Stimulated activated CD4-positive, alpha-beta T cell treated with anti-CD3 and anti-CD28 coated beads, TNF-alpha, amount 100 ng/mL, for 48 hours (primary cell): ENCODE measurements around the gene MYH11.
A peak's percentile ranks its signal among the peaks of the same experiment; 100 is the strongest.
"Not testable (repeated sequence)": the region's sequence is repeated elsewhere in the genome, so short reads cannot be mapped to it uniquely, and the experiment has no call there.

ENCODE experiments used
- DNase-seq, 3 donors: peaks; one replicate each; pipeline ENCODE4 v3.0.0-alpha.2; 2020; ENCODE audit warnings: low read depth in 3 of 3

Gene MYH11

DNA sequence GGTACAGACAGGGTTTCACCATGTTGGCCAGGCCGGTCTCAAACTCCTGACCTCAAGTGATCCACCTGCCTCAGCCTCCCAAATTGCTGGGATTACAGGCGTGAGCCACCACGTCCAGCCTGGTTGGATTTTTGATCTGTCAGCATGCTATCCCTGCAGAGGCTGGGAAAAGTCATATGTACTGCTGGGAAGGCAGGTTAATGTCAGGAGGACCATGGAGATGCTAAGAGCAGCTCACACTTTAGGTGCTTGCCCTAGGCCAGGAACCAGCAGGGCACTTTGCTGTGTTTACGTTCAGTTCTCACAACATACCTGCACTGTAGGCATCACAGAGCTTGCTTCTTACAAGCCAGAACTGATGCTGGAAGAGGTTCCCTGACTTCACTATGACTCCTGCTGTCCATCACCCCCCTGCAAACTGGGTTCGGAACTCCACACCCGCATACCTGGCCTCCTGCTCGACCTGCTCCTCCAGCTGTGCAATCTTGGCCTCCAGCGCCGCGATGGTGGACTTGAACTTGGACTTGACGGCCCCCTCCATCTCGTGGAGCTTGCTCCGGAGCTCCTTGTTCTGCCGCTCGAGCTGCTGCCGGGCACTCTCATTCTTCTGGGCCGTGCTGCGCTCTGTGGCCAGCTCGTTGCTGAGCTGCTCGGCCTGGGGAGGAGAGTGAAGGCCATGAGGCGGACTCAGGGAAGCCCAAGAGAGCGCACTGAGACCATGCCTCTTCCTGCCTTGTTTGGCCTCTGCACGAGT, 140.0 kb downstream of the MYH11 start:
- no peak for DNase-seq

DNA sequence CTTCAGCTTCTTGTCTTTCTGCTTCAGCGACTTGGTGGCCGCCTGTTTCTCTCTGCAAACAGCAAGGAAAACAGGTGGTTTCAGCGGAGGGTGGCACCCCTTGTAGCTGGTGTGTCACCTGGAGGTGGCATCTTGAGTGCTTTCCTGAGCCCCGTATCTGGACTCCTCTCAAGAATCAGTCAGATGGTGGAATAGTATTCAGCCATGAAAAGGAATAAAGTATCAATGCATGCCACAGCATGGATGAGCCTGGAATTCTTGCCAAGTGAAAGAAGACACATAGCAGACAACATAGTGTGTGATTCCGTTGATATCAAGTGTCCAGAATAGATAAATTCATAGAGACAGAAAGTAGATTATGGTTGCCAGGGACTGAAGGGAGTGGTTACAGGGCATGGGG, 141.6 kb downstream of the MYH11 start:
- DNase-seq: no peak

DNA sequence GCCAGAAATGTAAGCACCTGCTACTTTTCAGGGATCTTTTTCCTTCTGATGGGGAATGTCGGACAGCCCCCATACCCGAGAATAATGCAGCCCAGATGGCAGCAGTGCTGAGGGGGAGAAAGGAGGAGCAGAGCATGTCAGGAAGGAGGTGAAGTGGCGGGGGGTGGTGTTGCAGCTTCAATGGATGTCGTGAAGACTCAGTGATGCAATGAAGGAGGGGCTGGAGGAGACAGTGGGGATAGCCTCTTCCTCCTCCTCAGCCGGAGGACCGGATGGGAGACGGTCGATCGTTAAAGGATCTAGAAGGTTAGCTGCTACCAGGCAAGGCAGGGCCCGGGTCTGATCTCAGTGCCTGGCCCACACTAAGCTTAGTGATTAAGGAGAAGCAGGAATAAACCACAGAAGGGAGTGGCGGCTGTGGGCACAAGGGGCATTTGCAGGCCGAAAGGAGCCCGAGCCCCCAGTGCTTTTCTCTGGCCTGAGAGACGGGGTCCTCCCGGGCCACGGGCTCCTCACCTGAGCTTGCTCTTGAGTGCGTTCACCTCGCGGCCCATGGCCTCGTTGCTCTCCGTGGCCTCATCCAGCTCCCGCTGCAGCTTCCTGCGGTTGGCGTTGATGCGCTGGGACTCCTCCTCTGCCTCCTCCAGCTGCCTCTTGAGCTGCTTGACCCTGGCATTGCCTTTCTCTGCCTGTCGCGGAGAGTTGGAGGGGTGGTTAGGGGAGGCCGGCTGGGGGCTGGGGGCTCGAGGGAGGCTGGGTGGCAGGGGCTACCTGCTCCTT, 142.2 kb downstream of the MYH11 start:
- no peak for DNase-seq

DNA sequence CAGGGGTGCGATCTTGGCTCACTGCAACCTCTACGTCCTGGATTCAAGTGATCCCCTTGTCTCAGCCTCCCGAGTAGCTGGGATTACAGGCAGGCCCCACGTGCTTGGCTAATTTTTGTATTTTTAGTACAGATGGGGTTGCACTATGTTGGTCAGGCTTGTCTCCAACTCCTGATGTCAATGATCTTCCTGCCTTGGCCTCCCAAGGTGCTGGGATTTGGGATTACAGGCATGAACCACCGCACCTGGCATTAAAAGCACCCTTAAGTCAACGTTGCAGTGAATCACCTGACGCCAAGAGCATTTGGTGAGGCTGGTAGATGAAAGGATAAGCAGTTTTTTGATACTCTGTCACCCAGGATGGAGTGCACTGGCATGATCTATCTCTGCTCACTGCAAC, 147.8 kb downstream of the MYH11 start:
- no peak for DNase-seq

DNA sequence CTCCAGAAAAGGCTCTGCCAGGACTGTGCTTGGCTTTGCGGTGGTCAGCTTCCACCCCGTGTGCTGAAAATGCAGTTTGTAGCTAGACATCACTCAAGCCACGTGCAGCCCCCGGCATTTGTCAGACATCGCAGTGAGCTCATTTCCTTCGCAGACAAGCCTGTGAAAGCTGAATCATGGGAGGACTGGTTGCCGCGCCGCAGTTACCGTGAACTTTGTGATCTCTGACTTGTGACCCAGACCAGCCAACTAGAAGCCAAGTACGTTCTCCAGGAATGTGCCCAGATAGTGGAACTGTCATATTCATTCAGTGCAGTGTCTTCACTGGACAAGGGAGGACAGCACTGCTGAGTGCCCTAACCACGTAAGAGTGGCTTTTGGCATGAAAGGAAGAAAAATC, 148.7 kb downstream of the MYH11 start:
- DNase-seq: no peak

DNA sequence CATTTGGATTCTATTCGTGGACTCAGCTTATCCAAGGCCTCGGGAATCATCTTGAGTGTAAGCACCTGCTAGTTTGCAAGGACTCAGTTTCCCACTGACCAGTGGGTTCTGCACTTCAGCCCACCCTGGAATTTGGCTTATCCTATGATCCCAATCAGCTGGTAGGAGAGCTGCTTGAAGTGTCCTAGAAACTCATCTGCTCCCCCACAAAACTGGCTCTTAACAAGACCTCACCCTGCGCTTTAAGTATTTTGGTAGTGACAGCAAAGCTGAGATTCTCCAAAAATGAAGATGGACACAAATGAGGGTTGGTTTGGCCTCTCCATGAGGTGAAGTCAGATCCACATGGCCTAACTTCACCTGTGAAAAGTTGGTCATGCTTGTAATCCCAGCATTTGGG, 149.5 kb downstream of the MYH11 start:
- DNase-seq: no peak

DNA sequence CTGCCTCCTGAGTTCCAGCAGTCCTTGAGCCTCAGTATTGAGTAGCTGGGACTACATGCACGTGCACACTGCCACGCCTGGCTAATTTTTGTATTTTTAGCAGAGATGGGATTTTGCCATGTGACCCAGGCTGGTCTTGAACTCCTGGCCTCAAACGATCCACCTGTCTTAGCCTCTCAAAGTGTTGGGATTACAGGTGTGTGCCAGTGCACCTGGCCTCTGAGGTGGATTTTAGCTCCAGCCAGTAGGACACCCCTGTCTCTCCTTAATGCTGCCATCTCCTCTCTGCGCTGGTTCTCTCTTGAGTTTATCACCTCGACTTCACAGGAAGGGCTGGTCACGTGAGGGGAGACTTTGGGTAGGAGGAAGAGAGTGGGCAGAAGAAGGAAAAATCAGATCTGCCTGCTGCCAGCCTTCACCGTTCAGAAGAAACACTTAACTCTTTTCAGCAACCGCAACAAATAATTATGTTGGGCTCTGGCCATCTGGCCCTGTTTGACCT, 151.7 kb downstream of the MYH11 start:
- DNase-seq: no peak

DNA sequence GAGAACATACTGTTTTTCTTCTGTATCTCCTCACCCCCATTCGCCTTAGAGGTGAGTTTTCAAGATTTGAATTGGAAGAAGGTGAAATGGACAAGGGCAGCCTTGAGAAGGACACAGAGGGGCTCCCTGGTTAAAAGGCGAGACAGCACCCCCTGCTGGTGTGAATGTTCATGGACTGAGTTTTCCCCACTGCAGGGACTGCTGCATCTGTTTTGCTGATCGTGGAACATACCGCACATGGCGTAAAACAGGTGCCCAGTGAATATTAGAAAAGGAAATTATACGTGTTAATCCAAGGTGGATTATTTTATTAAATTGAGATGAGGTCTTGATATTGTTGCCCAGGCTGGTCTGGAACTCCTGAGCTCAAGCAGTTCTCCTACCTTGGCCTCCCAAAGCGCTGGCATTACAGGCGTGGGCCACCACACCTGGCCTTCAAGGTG, 152.3 kb downstream of the MYH11 start:
- DNase-seq: peak; percentile 49 to 67 (median 64)

DNA sequence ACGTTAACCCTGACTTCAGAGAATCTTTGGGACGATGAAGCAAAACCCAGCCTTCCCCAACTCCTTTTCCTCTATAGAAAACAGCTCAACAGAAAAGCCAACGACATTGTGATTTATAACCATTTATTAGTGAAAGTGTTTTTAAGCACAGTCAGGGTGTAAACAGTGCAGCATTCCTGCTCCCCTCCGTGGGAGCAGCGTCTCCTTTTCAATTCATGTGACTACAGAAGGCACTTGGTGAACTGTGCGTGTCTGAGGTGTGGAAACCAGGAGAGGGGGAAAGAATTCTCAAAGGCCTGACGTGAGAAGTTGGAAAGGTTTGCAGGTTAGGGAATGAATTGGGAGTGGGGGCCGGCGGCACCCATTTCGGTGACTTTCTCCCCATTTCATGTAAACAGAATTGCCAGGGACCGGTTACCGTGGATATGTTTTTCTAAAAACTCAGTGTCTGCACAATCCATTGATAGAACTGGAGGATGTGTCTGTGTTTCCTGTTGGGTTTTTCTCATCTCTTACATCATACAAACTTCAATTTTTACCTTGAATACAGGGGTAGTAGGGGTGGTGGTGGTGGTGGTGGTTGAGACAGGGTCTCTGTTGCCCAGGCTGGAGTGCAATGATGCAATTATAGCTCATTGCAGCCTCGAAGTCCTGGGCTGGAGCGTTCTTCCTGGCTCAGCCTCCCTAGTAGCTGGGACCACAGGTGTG, 153.6 kb downstream of the MYH11 start:
- no peak for DNase-seq

DNA sequence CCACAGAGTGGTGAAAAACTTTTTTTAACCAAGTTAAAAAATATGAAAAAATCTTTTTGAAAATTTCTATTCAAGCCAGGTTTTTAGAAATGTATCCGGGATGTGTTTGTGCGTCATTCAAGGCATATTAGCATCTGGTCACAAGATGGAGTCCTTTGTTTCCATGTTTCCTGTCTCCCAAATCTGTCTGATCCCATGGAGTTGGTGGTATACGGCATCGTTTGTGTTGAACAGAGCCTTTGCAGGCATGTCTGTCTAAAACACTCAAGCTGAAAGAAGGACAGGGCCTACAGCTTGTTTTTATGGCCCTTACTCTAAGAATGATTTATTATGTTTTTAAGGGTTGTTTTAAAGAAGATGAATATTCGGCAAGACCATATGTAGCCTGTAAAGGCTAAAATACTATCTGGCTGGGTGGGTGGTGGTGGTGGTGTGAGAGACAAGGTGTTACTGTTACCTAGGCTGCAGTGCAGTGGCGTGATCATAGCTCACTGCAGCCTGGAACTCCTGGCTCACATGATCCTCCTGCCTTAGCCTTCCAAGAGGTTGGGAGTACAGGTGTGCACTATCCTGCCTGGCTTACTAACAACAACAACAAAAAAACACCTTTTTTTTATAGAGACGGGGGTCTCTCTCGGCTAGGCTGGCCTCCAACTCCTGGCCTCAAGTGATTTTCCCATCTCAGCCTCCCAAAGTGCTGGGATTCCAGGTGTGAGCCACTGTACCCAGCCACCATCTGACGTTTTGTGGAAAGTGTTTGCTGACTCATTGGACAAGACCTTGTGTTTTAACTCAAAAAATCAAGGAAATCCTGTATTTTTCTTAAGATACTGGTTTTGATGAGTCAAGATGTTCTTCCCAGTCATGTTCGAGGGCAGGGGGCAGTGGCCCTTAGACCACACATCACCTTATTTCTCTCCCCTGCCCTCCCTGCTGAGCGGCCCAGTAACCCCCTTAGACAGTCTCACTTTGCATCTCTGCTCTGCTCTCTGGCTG, 154.6 kb downstream of the MYH11 start:
- no peak for DNase-seq

DNA sequence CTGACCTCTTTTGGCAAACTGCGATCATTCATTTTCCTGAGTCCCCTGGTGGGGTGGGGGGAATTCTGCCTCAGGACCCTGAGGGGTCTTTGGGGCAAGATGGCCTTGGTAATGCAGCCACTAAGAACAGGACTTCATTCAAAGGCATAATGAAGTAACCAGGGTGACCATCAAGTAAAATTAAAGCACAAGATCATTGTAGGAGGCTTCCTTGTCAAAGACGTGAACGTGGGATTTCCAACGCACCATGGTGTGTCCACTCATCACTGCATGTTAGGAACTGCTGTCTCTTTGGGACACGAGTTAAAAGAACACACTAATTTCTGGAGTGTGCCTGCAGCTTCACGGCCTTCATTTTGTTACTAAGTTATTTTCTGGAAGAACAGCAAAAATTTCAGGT, 155.5 kb downstream of the MYH11 start:
- no peak for DNase-seq

DNA sequence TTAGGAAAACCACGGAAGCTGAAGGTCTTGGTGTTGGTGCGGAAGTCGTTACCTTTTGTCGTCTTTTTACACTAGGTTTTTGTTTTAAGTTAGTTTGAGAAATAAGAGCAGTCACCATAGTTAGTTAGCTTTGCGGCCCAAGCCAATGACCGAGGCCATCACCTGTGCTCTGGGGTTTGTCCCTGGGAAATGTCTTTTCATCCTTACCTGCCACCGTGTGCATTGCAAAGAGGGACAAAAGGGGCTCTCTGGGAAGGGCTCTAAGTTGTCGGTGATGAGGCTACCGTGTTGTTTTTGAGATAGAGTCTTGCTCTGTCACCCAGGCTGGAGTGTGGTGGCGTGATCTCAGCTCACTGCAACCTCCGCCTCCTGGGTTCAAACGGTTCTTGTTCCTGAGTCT, 157.0 kb downstream of the MYH11 start:
- no peak for DNase-seq

DNA sequence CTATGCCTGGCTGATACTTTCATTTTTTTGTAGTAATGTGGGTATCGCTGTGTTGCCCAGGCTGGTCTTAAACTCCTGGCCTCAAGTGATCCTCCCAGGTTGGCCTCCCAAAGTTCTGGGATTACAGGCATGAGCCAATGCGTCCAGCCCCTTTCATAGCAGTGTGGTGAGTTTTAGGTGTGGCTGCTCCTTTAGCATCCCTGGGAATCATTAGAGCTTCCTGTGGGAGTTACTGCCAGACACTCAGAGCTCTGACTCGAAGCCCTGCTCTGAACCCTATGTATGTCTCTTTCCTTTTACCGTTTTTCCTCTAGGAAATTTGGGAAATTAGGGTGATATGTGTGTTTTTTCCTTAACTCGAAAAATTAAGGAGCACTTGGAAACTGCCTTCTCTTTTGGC, 162.3 kb downstream of the MYH11 start:
- DNase-seq: no peak

DNA sequence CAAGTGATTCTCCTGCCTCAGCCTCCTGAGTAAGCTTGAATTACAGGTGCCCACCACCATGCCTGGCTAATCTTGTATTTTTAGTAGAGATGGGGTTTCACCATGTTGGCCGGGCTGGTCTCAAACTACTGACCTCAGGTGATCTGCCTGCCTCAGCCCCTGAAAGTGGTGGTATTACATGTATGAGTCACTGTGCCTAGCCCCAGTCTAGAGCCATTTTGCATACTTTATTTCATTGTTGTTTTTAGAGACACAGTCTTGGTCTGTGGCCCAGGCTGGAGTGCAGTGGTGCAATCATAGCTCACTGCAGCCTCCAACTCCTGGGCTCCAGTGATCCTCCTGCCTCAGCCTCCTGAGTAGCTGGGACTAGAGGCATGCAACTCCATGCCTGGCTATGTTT, 164.3 kb downstream of the MYH11 start:
- DNase-seq: not testable (repeated sequence)

DNA sequence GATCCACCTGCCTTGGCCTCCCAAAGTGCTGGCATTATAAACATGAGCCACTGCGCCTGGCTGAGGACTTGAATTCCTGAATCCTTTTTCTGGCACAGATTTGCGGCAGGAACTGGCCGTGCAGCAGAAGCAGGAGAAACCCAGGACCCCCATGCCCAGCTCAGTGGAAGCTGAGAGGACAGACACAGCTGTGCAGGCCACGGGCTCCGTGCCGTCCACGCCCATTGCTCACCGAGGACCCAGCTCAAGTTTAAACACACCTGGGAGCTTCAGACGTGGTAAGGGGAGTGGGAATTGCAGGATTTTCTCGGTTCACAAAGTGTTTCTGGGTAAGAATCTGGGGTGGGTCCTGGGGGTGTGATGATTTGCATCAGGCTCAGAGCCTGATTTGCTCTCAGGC, 165.8 kb downstream of the MYH11 start:
- no peak for DNase-seq

DNA sequence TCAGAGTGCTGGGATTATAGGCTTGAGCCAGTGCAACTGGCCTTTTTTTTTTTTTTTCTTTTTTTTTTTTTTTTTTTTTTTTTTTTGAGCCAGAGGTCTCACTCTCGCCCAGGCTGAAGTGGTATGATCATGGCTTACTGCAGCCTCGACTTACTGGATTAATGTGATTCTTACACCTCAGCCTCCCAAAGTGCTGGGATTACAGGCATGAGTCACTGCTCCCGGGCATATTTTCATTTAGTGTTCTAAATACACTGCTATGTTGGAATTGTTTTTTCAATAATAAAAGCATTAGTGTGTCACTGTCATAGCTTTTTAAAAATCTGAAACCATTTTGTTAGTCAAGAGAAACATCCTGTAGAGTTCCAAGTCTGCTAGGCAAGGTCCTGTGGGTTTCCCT, 166.5 kb downstream of the MYH11 start:
- no peak for DNase-seq

DNA sequence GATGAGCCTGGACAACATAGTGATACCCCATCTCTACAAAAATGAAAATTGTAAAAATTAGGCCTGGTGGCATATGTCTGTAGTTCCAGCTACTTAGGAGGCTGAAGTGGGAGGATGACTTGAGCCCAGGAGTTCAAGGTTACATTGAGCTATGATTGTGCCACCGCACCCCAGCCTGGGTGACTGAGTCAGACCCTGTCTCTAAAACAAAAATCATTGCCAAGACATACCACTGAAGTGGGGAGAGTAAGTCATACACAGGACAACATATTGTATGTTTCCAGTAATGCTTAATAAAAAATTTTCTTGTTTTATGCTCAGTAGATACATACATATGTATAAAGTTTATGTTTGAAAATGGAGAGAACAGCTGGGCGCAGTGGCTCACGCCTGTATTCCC, 167.5 kb downstream of the MYH11 start:
- no peak for DNase-seq

DNA sequence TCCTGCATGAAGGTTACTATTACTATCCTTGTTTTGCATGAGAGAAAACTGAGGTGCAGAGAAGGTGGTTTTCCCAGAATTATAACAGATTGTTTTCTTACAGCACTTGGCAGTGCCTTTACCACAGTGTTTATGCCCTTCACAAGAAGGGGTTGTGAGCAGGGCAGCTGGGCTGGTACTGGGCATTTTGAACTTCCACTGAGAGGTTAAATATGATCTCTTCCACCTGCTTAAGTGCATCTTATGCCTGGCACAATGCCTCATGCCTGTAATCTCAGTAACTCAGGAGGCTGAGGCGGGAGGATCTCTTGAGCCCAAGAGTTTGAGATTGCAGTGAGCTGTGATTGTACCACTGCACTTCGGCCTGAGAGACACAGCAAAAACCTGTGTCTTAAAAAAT, 170.5 kb downstream of the MYH11 start:
- DNase-seq: no peak

DNA sequence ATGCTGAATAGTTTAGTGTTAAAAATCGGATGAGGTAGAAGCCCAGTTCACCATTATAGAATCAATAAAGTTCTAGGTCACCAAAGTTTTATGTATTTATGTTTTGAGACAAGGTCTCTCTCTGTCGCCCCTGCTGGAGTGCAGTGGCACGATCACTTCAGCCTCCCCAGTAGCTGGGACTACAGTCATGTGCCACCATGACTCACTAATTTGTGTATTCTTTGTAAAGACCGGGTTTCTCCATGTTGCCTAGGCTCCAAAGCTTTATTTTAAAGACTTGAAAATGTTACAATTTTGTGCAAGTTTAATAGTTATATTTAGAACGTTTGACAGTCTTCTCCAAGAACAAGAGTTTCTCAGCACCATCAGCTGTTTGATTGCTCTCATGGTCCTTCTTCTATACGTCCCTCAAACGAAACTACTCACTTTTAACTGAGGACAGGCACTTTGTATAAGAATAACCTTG, 174.7 kb downstream of the MYH11 start:
- DNase-seq: peak in 1 of 3 donors; percentile 41

DNA sequence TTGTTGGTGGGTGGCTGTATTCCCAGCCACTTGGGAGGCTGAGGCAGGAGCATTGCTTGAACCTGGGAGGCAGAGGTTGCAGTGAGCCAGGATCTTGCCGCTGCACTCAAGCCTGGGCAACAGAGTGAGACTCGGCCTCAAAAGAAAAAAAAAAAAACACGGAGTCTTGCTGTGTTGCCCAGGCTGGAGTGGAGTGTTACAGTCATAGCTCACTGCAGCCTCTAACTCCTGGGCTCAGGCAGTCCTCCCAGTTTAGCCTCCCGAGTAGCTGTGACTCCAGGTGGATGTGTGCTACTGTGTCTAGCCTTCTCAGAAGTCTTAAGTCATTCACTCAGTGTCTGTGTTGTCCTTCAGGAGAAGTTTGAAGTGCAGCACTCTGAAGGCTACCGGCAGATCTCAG, 179.4 kb downstream of the MYH11 start:
- no peak for DNase-seq

DNA sequence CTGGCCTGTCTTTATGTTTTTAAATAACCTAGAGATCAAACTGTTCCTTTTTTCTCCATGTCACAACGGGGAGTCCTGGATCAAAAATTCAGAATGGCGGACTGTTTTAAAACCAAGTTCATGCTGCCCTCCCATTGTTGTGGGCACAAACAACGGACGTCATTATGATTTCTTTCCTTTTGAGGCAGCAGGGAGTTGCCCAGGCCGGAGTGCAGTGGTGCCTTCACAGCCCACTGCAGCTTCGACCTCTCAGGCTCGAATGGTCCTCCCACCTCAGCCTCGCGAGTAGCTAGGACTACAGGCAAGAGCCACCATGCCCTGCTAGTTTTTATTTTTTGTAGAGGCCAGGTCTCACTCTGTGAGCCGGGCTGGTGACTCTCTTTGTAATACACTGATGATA, 180.3 kb downstream of the MYH11 start:
- no peak for DNase-seq
